HG02970 (cell line): ENCODE data around the gene ANAPC7.
"Not testable (repeated sequence)": the region's sequence is repeated elsewhere in the genome, so short reads cannot be mapped to it uniquely, and the experiment has no call there.

Source experiments
- ATAC-seq: cut with Tn5 transposase; IDR thresholded peaks from one replicate; pipeline ENCODE4 v1.9.1; 2021; ENCODE audit warnings: mild to moderate bottlenecking, moderate library complexity, moderate number of reproducible peaks; ENCODE audit not compliant: unreplicated experiment, low FRiP score

The ANAPC7 gene

DNA sequence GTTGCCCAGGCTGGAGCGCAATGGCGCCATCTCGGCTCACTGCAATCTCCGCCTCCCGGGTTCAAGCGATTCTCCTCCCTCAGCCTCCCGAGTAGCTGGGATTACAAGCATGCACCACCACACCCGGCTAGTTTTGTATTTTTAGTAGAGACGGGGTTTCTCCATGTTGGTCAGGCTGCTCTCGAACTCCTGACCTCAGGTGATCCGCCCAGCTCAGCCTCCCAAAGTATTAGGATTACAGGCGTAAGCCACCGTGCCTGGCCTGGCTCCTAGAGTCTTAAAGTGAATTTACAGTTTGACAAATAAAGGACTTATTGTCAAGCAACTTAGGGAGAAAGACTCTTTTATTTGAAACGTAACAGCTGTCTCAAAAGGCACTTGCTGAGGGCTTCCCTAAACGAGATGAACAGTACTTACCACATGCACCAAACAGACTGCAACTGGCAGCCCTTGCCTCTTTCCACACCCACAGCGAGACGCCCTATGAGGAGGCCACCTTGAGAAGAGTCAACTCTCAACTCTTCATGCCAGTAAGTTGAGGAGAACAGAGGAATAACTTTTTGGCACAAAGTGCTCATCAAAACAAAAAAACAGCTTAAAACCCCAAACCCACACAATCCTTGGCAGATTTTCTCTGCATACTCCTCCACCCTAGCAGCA is 25.2 kb downstream of the ANAPC7 start:
- not testable (repeated sequence) for ATAC-seq

DNA sequence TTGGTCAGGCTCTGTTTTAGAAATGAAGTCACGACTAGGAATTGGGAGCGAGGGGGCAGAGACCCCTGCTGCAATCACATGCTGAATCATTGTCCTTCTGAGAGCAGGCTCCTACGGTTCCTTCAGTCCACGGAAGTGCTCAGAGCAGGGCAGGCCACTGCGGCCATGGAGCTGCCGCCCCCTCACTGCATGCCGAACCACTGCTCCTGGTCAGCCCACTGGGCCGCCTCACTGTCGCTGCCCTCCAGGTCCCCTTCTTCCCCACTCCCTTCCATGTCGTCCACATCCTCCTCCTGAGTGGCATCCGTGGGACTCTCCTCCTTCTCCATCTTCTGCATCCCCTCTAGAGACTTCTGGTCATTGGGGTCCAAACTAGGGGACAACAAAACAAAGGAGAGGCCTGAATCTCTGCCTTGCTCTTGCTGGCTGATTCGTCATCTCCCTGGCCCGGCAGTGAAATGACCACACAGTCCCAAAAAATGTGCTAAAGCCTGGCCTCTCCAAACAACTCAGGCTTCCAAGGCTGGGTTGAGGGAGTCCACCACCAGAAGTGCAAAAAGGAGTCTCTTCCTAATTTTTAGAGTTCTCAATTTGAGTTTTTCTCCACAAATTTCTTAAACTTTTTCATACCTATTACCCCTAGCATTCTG is 29.4 kb downstream of the ANAPC7 start:
- ATAC-seq = no peak

DNA sequence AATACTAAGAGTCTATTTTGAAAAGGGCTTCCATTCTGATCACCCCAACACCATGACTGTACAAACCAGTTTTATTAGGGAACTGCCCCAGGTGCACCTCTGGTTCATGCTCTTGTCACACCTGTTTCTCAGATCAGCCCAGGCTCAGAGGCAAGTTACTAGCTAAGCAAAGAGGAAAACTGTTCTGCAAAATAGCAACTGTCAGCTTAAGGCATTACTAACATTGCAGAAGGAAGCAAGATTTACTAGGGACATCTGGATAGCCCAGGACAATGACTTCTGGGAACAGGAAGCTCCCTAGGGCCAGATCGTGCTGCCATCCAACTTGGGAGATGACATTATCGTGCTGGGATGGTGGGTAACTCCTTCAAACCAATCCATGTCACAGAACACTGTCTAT is 30.1 kb downstream of the ANAPC7 start:
- no peak for ATAC-seq

DNA sequence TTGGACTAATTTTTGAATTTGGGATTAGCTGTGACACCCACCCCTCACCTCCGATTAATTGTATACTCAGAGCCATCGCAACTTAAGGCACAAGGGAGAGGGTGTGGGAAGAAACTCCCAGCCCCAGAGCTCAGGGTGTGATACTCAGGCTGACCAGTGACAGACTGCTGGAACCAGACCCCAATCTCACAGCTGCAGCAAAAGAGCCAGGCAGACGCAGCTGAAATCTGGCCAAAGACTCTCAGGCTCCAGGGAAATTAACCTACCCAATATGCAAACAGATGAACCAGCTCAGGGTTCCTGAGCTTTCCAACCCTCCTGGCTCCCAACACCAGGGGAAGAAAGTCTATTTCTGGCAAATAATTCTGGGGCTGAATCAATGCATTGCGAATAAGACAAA is 30.5 kb downstream of the ANAPC7 start:
- ATAC-seq = no peak

DNA sequence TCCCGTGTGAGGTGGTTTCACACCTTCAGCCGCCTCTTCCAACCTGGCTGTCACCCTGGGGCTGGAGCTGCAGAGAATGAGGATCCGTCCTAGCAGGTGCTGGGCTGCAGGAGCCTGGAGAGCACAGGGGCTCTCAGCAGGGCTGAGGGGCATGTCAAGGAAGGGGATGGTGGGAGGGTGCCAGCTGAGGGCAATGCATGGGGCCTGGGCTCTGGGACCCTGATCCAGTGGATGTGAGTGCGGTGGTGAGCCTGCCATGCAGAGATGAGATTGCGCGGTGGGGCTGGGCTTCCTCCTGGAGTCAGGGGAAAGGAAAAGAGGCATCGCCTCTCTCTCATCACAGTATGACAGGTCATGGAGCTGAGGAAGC is 31.5 kb downstream of the ANAPC7 start:
- no peak for ATAC-seq

DNA sequence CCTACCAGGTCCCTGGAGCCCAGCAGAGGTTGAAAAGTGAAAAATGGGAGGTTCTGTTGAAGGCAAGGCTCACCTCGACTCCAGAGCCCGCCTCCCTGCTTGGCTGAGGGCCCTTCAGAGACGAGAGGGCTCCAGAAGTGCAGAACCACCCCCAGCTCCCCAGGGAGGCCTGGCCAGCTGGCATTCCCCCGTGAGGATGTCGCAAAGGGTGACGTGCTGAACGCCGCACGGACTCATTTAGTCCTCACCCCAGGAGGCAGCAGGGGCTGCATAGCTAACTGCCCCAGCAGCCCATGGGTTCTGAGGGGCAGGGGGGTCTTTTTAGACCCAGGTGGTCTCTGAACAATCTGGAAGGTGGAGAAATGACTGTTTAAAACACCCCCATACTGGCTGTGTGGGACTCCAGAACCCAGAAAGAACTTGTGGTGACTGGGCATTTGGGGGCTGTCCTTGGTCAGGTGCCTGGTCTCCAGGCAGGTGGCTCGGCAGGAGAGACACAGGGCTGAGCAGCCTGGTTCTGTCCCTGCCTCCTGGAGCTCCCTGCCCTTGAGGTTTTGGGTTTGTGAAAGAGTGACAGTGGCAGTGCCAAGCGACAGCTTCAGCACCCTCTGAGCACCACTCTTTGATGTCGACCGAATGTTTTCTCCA is 32.0 kb downstream of the ANAPC7 start:
- ATAC-seq = peak; percentile 46

DNA sequence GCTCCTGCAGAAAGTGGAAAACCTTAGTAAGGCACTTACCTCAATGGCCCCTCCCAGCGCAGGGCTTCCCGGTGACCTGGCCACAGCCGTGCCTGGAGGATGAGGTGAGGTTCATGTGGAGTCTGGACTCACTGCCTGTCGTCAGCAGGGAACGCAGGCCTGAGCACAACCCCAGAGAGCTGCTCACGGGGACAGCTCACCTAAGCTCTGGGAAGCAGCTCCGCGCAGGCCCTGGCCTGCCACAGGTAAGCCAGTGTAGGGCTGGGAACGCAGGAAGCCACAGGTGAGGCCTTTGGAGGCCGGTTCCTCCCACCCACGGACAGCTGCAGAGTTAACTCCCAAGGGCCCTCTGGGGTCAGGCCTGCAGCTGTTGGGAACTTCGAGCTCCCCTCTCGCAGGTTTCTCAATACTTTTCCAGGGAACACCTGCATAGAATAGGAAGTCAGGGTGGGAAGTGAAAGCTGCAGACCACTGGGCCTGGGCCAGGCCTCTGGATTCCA is 32.7 kb downstream of the ANAPC7 start:
- no peak for ATAC-seq

DNA sequence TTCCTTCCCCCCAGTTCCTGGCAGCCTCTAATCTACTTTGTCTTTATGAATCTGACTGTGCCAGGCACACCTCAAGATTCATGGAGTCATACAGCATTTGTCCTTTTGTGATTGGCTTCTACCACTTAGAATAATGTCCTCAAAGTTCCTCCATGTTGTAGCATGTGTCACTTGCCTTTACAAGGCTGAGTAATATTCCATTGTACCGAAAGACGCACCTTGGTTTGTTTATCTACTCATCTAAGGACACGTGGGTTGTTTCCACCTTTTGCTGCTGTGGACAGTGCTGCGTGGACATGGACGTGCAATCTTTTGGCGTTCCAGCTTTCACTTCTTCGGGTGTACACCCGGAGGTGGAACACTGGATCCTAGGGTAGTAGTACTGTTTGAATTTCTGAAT is 33.5 kb downstream of the ANAPC7 start:
- no peak for ATAC-seq

DNA sequence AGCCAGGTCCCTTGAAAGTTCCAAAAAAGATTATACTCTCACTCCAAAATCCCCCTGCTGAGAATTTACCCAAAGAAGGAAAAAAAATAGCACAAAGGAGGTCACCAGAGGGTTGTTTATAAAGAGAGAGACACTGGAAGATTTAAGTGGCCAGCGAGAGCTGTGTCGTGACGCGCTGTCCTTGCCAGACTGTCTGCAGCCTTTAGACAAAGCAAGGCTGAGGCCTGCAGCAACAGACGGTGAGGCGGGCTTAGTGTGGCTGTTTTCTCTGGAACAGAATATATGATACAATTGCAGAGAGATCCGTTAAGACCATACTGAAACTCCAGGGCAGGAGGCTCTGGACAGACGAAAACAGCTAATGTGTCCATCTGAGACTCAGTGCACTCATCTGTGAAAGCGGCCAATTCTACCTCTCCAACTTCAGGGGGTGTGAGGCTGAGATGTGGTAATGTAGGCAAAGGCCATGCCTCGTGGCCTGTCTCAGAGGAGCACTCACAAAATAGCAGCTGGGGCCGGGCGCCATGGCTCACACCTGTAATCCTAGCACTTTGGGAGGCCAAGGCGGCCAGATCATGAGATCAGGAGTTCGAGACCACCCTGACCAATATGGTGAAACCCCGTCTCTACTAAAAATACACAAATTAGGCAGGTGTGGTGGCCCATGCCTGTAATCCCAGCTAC is 36.2 kb downstream of the ANAPC7 start:
- no peak for ATAC-seq

DNA sequence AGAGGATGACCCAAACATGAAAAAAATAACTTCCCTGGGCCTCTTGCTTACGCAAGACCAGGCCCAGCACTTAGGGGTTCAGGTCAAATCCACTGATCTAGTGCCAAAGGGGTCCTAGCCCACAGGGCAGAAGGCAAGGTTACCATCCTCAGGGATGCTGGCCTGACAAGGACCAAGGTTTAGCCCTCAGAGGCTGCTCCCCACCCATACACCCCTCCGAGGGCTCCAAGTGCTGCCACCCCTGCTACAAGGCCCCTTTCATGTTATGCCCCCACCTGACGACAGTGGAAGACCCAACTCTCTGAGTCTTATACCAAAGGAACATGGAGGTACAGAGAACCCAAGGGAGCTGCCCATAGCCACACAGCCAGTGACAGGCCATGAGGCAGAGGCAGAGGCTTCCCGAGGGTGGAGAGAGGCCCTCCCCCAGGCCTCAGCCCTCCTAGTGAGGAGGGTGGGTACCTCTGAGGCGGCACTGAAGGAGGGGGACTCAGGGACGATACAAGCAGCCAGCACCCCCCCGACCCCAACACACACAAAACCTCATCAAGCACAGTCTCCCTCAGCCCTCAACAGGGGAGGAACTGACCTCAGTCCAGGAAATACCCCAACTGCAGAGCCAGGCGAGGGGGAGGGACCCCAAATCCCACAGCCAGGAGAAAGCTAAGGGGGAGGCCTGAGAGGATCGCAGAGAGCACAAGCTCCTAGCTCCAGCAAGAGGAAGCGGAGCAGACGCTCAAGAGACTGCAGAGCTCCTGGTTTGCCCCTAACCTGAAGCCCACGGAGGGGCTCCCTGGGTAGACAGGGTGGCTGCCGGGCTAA is 37.0 kb downstream of the ANAPC7 start:
- no peak for ATAC-seq

DNA sequence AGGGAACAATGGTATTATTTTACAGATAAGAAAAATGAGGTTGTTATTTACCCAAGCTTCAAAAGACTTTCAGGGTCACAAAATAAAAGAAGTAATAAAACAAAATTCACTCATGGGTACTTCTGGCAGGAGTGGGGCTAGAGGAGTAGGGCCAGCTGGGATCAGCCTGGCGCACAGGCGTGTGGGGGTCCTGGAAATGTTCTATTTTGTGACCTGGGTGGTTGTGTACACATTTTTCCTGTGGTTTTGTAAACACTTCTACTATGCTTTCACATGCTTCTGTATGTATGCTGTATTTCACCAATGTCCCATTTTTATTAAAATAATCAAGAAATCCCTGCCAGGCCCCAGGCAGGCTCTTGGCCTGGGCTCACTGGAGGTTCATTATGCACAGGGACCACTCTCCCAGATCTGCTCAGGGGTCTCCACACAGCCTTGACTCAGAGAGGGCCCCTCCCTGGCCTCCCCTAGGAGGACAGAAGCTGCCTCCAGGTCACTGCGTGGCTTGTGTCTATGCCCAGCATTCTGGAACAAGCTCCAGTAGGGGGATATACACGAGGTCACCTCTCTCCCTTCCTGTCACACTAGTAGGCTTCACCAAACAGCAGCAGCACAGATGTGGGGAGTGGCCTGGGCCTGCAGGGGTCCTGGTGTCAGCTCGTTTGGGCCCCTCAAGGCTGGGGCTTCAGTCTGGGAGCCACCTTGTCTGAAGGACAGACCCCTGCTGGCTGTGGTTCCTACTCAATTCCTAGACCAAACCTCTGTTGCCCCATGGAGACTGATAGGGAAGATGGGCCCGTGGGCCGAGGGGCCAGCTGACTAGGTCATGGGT is 37.8 kb downstream of the ANAPC7 start:
- ATAC-seq = no peak

DNA sequence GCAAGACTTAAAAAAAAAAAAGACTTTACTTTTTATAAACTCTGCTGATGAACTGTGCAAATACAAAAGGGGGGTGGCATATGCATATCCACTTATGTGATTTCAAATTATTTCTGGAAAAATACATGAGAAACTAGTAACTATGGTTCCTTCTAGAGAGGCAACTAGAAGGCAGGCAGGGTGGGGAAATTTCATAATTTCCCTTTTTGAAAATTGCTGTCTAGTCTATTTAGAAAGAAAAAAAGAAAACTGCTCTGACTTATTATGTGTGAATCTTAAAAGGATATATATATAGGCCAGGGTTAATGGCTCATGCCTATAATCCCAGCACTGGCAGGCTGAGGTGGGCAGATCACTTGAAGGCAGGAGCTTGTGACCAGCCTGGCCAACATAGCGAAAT is 42.3 kb downstream of the ANAPC7 start:
- ATAC-seq = no peak

DNA sequence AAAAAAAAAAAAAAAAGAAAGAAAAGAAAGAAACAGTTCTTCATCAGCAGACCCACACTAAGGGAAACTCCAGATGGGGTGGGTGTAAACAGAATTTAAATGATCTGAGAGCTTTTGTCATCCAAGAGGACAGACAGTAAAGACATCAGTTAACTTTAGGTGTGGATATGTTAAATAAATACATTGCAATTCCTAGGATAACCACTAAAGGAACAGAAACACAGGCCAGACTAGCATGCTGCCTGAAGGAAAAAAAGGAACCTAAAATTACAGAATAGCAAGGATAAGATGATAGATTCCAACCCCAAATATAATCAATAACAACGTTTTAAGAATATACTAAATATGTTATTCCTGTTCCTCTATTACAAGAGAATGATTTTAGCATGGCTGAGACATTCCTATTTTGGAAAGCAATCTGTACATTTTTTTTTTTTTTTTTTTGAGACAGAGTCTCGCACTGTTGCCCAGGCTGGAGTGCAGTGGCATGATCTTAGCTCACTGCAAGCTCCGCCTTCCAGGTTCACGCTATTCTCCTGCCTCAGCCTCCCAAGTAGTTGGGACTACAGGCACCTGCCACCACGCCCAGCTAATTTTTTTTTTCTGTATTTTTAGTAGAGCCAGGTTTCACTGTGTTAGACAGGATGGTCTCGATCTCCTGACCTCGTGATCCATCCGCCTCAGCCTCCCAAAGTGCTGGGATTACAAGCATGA is 45.0 kb downstream of the ANAPC7 start:
- ATAC-seq = not testable (repeated sequence)

DNA sequence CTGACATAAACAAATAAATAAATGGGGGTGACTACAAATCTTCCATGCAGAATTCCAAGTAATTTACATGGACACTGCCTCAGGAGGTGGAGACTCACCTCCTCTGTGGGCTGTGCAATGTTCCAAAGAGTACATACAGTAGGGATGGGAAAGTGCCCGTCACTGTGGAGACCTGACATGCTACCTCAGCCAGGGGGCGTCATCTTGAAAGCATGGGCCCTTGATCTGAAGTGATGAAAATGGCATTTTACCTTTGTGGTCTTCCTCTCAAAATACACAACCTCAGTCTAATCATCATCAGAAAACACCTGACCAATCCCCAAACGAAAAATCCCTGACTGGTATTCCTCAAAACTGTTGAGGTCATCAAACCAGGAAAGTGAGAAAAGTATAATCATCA is 48.4 kb downstream of the ANAPC7 start:
- no peak for ATAC-seq

DNA sequence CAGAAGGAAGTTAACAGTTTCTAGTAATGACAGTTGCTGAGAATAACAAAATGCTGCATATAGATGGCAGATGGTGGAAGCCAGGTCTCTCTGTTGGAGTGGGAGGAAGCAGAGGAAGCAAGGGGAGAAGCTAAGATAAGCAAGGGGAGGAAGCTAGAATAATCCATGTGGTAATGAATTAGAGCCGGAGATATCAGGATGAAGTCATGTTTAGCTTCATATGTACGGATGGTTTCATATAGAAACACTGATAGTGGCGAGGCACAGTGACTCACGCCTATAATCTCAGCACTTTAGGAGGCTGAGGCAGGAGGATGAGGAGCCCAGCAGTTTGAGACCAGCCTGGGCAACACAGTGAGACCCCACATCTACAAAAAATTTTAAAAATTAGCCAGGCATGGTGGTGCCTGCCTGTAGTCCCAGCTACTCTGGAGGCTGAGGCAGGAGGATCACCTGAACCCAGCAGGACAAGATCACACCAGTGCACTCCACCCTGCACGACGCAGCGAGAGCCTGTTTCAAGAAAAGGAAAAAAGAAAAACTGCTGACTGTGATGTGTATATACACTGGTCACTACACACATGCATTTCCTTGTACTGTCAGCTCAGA is 49.2 kb downstream of the ANAPC7 start:
- no peak for ATAC-seq

DNA sequence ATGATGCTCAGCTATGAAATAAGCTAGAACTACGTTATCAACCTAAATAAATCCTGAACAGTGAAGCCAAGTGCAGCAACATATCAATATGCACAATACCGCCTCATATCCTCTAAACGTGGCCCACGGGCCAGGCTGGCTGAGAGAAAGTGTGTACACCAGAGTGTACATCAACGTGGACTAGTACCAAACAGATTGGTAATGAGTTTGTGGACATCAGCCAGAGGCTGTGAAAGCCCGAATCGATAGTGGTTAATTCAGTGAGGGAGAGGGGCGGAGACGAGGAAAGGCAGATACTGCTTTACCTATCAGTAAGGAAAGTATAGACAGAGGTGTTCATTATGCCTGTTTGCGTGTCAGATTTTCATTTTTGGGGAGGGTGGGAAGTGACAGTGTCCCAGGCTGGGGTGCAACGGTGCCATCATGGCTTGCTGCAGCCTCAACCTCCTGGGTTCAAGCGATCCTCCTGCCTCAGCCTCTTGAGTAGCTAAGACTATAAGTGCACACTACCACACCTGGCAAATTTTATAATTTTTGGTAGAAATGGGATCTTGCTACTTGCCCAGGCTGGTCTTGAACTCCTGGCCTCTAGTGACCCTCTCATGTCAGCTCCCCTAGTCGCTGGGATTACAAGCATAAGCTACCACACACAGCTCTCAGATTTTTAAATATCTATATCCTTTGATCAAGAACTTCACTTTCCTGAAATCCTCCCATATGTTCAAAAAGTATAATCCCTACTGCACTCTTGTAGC is 50.1 kb downstream of the ANAPC7 start:
- no peak for ATAC-seq

DNA sequence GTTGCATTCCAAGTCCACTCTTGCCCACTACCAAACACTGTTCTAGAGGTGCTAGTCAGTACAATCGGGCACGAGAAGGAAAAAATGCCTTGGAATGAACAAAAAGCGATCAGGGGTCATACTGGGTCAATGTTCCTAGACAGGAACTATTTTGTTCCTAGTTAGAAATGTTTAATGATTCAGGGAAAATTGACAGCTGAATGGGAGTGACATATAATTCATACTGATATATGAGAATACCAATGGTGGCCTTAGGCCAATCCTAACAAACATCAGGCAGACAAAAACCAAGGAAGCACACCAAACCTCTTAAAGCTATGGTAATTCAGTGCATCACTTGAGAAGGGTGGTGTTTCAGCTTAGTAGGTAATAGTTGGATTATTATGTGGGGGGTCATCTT is 51.1 kb downstream of the ANAPC7 start:
- ATAC-seq = no peak

DNA sequence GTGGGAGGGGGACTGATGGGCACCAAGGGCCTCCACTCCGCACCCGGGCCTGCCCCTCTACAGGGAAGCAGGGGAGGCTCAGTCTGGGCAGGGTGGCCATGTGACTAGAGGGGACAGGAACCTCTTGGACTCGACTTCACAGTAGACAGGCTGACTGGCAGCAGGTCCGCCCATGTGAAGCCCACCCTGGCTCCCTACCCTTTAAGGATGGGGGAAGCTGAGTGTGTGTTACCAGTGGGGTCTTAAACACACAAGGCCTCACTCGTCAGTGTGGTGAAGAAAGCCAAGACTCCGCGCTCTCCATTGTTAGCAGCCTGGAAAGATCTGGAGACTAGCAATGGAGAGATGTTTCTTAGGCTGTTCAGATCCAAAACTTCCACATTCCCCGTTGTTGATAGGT is 52.4 kb downstream of the ANAPC7 start:
- no peak for ATAC-seq
